ENCODE results near the gene PMM1.
"Not testable (repeated sequence)": the region's sequence is repeated elsewhere in the genome, so short reads cannot be mapped to it uniquely, and the experiment has no call there.

The PMM1 gene

GRCh38 chr22:41589391-41590241 lies at the start of gene PMM1:
PMM1 (minus strand) TSS chr22:41589840; CDS start chr22:41589805, 35 bp downstream.
- DNase-seq (ENCODE audit: low spot score): peak; percentile 99

GRCh38 chr22:41638748-41639147 lies 49.1 kb upstream of the PMM1 start:
- DNase-seq (ENCODE audit: low spot score): no peak

- no peak for DNase-seq (ENCODE audit: low spot score)
Observed at GRCh38 chr22:41638124-41638523, 48.5 kb upstream of the PMM1 start.

GRCh38 chr22:41637623-41638022 lies 48.0 kb upstream of the PMM1 start:
- DNase-seq (ENCODE audit: low spot score): not testable (repeated sequence)

GRCh38 chr22:41636467-41636866 lies 46.8 kb upstream of the PMM1 start:
- peak; percentile 33 for DNase-seq (ENCODE audit: low spot score)

GRCh38 chr22:41634610-41635009 lies 45.0 kb upstream of the PMM1 start:
- not testable (repeated sequence) for DNase-seq (ENCODE audit: low spot score)

- not testable (repeated sequence) for DNase-seq (ENCODE audit: low spot score)
Observed at GRCh38 chr22:41631615-41632014, 42.0 kb upstream of the PMM1 start.

- DNase-seq (ENCODE audit: low spot score): not testable (repeated sequence)
Observed at GRCh38 chr22:41631115-41631514, 41.5 kb upstream of the PMM1 start.

- DNase-seq (ENCODE audit: low spot score): no peak
Observed at GRCh38 chr22:41625577-41625976, 35.9 kb upstream of the PMM1 start.

GRCh38 chr22:41621911-41622179 lies 32.2 kb upstream of the PMM1 start:
- DNase-seq (ENCODE audit: low spot score): no peak

GRCh38 chr22:41621099-41621910 lies 31.7 kb upstream of the PMM1 start, which contains the start of gene XRCC6:
XRCC6 (plus strand) TSS chr22:41621295; CDS start chr22:41622005, 710 bp downstream.
- DNase-seq (ENCODE audit: low spot score): peak; percentile 100

GRCh38 chr22:41620589-41621098 lies 31.0 kb upstream of the PMM1 start, which contains the start of gene DESI1:
DESI1 (minus strand) TSS chr22:41621043; CDS start chr22:41620839, 204 bp downstream.
- peak; percentile 39 for DNase-seq (ENCODE audit: low spot score)

- peak; percentile 37 for DNase-seq (ENCODE audit: low spot score)
Observed at GRCh38 chr22:41619979-41620588, 30.4 kb upstream of the PMM1 start.

- no peak for DNase-seq (ENCODE audit: low spot score)
Observed at GRCh38 chr22:41613456-41613855, 23.8 kb upstream of the PMM1 start.

- DNase-seq (ENCODE audit: low spot score): no peak
Observed at GRCh38 chr22:41612603-41613306, 23.1 kb upstream of the PMM1 start.

GRCh38 chr22:41608386-41608785 lies 18.7 kb upstream of the PMM1 start:
- DNase-seq (ENCODE audit: low spot score): no peak

- no peak for DNase-seq (ENCODE audit: low spot score)
Observed at GRCh38 chr22:41603873-41604332, 14.3 kb upstream of the PMM1 start.

- no peak for DNase-seq (ENCODE audit: low spot score)
Observed at GRCh38 chr22:41600976-41601375, 11.3 kb upstream of the PMM1 start.

GRCh38 chr22:41598891-41599635 lies 9.4 kb upstream of the PMM1 start:
- DNase-seq (ENCODE audit: low spot score): no peak

- DNase-seq (ENCODE audit: low spot score): peak; percentile 74
Observed at GRCh38 chr22:41598081-41598480, 8.4 kb upstream of the PMM1 start.

- no peak for DNase-seq (ENCODE audit: low spot score)
Observed at GRCh38 chr22:41597635-41597953, 8.0 kb upstream of the PMM1 start.
